ENCODE measurements around the gene RUFY3.

Gene RUFY3

GRCh38 chr4:70841211-70841610 lies 119.4 kb downstream of the RUFY3 start:
- TF ChIP-seq GABPA (IDR thresholded peaks at IDR 0.05; ENCODE audit: low read depth) (no peak), POLR2AphosphoS5 (IDR thresholded peaks at IDR 0.05; ENCODE audit: low read depth) (no peak), SPI1 (IDR thresholded peaks at IDR 0.05; ENCODE audit: borderline replicate concordance, low read depth) (no peak), REST (IDR thresholded peaks at IDR 0.05; ENCODE audit: insufficient replicate concordance, low read depth) (no peak), CTCF (IDR thresholded peaks at IDR 0.05; ENCODE audit: insufficient read depth, low read length) (no peak)
- H3K27me3 ChIP-seq (ENCODE audit: insufficient read depth, poor library complexity, severe bottlenecking) = no peaks in the 10 kb centered on the region
- H3K4me3 ChIP-seq (replicated peaks; ENCODE audit: insufficient read depth, low read length) = no peak overlapping the region
- no peak overlapping the region for H3K27ac ChIP-seq (replicated peaks)
- DNase-seq (ENCODE audit: low read depth in 1 of 2, low spot score in 1 of 2) = no peak

GRCh38 chr4:70841951-70842350 lies 120.2 kb downstream of the RUFY3 start:
- Histone ChIP-seq H3K27me3 (ENCODE audit: insufficient read depth, poor library complexity, severe bottlenecking) (no peaks in the 10 kb centered on the region), H3K4me3 (replicated peaks; ENCODE audit: insufficient read depth, low read length) (no peak overlapping the region), H3K27ac (replicated peaks) (no peak overlapping the region)
- no peak for DNase-seq (ENCODE audit: low read depth in 1 of 2, low spot score in 1 of 2)
- TF ChIP-seq SPI1 (IDR thresholded peaks at IDR 0.05; ENCODE audit: borderline replicate concordance, low read depth) (no peak), REST (IDR thresholded peaks at IDR 0.05; ENCODE audit: insufficient replicate concordance, low read depth) (no peak), CTCF (IDR thresholded peaks at IDR 0.05; ENCODE audit: insufficient read depth, low read length) (no peak), GABPA (IDR thresholded peaks at IDR 0.05; ENCODE audit: low read depth) (no peak), POLR2AphosphoS5 (IDR thresholded peaks at IDR 0.05; ENCODE audit: low read depth) (no peak)

- Histone ChIP-seq H3K27ac (replicated peaks) (no peak overlapping the region), H3K27me3 (ENCODE audit: insufficient read depth, poor library complexity, severe bottlenecking) (no peaks in the 10 kb centered on the region), H3K4me3 (replicated peaks; ENCODE audit: insufficient read depth, low read length) (no peak overlapping the region)
- no peak for DNase-seq (ENCODE audit: low read depth in 1 of 2, low spot score in 1 of 2)
- TF ChIP-seq POLR2AphosphoS5 (IDR thresholded peaks at IDR 0.05; ENCODE audit: low read depth) = no peak
- TF ChIP-seq SPI1 (IDR thresholded peaks at IDR 0.05; ENCODE audit: borderline replicate concordance, low read depth) = no peak
- no peak for TF ChIP-seq REST (IDR thresholded peaks at IDR 0.05; ENCODE audit: insufficient replicate concordance, low read depth)
- no peak for TF ChIP-seq GABPA (IDR thresholded peaks at IDR 0.05; ENCODE audit: low read depth)
- TF ChIP-seq CTCF (IDR thresholded peaks at IDR 0.05; ENCODE audit: insufficient read depth, low read length) = no peak
Measured at GRCh38 chr4:70842761-70843435, 121.1 kb downstream of the RUFY3 start.
